NCI-H774 (cell line): Measurements from ENCODE around the gene NOXA1.
A peak's percentile ranks its signal among the peaks of the same experiment; 100 is the strongest.
"Not testable (repeated sequence)": the region's sequence is repeated elsewhere in the genome, so short reads cannot be mapped to it uniquely, and the experiment has no call there.

ENCODE experiments used
- DNase-seq: peaks from one replicate; lab custom pipeline; 2025; lab: John Stamatoyannopoulos, UW

The NOXA1 gene

DNA sequence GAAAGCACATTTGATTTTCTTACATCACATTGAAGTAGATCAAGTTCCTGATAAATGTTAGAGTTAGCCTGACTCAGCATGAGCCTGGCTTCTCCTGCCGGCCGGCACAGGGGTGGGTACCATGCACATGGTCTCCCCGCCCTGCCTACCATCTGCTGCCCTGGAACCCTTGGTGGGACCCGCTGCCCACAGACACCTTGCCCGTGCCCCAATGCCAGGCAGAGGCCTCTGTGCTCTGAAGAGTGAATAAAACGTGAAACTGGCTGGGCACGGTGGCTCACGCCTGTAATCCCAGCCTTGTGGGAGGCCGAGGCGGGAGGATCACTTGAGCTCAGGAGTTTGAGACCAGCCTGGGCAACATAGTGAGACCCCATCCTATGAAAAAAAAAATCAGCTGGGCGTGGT lies 17.5 kb upstream of the NOXA1 start:
- no peak for DNase-seq

DNA sequence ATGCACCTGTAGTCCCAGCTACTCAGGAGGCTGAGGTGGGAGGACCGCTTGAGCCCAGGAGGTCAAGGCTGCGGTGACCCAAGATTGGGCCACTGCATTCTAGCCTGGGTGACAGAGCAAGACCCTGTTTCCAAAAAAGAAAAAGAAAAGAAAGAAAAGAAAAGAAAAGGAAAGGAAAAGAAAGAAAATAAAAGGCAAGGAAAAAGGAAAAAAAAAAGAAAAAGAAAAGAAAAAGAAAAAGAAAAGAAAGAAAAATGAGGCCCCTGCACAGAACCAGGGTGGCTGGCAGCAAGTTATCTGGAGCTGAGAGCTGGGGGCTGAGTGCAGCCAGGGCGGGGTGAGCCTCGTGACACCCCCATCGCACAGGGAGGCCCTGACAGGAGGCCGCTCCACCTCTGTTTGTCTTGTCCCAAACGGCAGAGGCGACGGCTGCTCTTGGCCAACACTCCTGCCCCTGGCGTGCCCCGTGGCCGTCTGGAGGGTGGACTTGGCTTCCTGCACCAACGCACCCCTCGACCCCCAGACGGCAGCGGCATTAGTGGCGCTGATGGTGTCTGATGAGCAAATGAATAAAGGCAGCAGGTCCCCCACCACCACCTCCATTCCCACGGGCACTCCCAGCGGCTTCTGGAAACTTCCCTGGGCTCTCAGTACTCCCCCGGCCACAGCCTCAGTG lies 17.0 kb upstream of the NOXA1 start:
- DNase-seq: no peak

- DNase-seq: peak; percentile 8
Observed at GRCh38 chr9:137406876-137407589, 16.2 kb upstream of the NOXA1 start.

GRCh38 chr9:137407590-137408300 lies 15.4 kb upstream of the NOXA1 start:
- no peak for DNase-seq

DNA sequence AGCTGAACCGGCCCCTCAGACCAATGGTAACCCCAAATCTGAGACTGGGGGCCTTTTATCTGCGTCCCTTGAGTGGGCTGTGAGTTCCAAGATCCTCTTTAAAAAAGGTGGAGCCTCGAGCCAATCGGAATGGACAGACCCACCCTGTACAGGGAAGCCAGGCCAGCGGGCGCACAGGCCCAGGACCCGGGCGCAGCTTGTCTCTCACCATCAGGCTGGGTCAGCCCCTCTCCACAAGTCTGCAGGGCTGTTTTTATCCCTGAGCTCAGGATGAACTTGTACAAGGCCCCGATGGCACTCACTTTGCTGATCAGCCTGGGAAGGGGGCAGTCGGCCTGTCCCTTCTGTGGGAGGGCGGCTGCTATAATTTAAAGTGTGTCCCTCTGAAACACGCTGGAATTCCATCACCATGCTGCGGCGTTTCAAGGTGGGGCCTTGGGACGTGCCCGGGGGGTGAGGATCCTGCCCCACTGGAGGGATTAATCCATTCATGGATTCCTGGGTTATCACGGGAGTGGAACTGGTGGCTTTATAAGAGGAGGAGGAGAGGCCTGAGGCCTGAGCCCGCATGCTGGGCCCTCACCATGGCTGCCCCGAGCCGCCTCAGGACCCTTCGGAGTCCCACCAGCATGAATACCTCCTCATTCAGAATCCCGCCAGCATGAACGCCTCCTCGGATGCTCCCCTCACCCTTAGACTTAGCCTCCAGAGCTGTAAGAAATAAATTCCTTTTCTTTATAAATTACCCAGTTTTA lies 14.4 kb upstream of the NOXA1 start:
- no peak for DNase-seq

DNA sequence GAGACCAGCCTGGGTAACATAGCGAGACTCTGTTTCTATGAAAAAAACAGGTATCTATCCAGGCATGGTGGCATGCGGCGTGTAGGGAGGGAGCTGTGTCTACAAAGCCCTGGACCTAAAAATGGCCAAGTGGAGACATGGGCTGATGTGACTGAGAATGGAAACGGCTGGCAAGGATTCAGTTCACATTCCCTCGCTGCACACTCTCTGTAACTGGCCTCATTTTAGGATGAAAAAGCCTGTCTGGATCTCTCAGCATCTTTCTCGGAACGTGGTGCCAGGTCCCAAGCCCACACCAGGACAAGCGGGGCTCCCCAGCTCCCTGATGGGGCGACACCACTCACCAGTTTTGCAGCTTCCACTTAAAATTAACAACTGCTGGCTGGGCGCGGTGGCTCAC lies 13.7 kb upstream of the NOXA1 start:
- DNase-seq: no peak

DNA sequence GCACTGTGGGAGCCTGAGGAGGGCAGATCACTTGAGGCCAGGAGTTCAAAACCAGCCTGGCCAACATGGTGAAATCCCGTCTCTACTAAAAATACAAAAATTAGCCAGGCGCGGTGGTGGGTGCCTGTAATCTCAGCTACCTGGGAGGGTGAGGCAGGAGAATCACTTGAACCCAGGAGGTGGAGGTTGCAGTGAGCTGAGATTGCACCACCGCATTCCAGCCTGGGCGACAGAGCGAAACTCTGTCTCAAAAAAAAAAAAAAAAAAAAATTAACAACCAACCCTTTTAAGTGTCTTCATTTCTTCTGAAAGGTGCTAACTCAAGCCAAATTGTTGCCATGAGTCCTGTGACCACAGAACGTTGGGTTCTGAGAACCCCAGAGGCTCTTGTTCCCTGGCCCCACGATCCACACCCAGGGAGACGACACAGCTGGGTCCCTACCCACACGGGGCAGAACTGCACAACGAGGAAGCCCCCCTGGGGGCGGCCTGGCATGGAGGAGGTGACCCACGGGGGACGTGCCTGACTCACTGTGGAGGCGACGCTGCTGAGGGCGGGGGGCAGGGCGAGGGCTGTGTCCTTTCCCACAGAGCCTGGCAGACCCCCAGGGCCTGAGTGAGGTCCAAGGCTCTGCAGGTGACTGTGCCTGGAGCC lies 12.8 kb upstream of the NOXA1 start:
- DNase-seq: not testable (repeated sequence)

GRCh38 chr9:137410891-137411249 lies 12.3 kb upstream of the NOXA1 start:
- DNase-seq: no peak

DNA sequence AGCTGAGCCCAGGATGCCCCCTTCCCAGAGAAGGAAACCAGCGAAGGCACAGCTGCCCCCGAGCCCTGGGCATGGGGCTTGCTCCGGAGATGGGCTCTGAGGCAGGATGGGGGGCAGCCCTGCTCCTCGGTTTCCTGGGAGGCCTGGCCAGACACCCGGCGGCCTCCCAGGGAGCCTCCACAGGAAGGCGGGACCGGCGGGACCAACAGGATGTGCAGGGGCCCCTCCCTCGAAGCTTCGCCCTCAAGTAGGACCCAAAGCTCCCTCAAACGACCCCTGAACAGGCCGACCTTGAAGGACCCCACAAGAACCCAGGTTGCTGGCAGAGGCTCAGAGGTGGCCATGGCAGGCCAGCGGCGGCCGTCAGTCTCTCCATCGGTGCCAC lies 11.9 kb upstream of the NOXA1 start:
- no peak for DNase-seq

DNA sequence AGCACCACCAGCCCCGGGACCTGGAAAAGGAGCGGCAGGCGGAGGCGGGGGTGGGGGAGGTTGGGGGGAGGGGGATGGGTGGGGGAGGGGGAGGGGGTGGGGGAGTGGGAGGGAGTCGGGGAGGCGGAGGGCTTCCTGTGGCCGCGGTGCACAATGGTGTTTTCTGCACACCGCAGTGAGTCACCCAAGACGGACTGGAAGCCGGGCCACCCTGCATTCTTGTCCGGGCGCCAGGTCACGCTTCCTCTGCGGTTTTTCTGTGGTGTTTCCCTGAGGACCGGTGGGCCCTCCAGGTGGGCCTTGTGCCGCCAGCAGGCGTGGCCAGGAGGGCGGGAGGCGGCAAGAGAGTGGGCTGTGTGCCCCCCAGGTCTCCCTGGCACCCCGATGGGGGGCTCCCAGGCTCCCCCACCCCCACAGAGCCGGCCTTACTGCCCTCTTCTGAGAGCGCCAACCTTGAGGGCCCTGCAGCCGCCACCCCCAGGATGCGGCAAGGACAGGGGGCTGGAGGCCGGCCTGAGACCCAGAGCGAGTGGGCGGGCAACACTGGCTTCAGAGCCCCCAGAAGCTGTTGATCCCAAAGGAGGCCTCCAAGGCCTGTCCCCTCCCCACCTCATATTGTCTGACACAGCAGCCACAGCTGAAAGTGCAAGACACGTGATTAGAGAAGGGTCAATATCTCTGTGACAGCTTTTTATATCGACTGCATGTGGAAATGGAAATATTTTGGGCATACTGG lies 11.4 kb upstream of the NOXA1 start:
- no peak for DNase-seq

DNA sequence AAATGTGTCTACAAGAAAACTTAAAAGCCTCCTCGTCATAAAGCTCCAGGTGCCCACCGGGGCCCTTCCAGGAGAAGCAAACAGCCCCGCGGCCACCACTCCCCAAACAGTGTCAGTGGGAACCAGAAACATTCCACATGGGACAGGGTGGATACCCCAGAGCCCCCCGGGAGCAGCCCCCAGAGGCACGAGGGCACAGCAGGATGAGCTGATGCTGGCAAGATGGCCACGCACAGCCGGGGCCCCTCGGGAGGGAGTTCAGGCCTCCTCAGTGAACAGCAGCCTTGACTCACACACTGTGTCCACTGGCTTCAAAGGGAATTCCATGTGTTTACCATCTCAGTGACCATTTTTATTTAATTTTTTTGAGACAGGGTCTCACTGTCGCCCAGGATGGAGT lies 10.8 kb upstream of the NOXA1 start:
- no peak for DNase-seq

DNA sequence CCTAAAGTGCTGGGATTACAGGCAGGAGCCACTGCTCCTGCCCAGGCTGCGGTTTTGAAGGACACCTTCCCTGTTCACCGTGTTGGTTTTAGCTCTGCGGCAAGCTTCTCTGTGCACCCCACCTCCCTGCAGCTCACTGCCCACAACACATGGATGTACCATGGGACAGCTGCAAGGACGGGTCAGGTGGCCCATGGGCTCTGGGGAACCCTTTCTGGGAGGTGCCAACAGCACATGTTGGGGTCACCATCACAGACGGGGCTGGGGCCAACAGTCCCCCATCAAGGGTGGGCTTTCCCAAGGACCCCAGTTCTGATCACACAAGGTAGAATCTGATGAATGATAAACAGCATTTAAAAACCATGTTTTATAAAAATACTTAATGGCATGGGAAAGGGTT lies 7.7 kb upstream of the NOXA1 start:
- DNase-seq: no peak

DNA sequence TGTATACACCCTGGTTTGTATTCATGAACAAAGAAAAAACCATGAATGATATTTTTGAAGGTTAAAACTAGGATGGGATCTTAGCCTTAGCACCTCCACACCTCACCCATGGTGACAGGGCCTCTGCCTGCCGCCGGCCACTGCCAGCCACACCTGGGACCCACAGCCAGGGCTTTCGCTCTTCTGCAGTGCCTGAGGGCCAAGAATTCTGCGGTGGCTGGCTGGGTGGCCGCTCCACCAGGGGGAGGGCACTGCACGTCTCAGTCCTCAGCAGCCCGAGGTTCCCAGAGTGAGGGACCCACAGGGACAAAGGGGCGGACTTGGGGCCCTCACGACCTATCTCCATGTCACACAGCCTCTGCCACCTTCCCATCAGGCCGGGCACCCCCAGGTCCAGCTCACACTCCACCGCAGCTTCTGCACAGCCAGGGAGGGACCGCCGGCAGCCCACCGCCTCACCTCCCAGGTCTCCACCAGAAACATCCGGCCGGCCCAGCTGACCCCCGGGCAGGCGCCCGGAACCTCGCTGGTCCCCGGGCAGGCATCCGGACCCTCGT lies 7.1 kb upstream of the NOXA1 start:
- no peak for DNase-seq

- DNase-seq: no peak
Observed at GRCh38 chr9:137416563-137417151, 6.5 kb upstream of the NOXA1 start.

DNA sequence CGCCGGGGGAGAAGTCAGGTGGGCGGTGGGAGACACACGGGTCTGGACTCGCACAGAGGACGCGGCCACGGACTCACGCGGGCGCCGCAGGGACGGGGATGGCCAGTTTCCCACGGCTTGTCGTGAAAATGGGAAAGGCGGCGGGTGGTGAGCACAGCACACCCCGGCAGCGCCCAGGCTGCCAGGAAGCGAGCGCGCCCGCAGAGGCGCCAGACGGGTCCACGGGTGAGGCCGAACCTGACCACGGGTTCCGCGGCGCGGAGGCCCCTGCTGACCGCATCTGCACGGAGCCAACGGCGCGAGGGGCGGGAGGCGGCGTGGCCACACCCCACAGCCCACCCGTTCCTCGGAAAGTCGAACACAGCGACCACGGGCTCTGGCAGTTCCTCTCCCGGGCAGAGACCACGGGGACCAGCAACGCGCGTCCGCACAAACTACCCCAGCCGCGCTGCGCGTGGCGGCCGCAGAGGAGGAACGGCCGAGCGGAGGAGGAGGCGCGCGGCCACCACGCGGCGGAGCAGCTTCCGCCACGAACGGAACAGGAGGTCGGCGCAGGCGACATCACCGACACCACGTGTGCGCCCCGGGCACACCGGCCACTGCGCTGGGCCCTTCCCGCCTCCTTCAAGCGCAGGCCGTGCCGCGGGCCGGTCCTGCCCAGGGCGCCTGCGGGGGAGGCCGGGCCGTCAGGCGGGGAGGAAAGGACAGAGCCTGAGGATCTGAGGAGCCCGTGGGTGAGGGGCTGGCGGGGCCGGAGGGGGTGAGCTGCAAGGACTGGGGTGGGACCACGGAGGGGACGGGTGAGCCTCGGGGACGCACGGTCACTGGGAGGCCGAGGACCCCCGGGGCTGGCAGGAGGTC lies 5.8 kb upstream of the NOXA1 start:
- DNase-seq: no peak

DNA sequence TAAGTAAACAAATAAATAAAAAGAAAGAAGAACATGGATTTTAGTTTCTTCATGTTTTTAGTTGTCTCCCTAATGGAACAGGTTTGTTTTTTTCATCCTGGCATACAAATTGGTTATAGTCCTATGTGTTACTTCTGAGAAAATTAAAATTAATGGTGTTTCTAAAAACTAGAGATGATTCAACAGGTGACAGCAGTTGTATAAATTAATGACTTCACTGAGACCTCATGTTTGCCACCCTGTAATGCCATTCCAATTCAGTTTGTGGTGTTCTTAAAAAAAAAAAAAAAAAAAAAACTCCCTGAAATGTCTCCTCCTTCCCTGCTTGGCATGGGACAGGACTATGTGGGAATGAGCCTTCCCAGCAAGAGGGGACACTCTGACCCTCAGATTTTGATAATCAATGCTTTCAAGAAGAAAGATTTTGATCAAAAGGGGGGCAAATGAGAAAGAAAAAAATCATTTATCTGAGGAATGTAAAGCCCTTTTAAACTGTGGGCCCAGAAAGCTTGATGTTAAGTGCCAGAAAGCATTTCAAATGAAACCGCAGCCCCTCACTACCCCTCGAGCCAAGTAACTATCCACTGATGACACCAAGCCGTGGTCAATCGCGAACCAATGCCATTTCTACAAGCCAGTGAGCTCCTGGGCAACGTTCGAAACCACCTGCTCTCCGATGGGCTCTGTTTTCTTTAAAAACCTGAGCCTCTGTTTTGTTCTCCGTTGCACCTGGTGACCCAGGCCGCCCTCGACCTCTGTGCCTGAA lies 1.2 kb upstream of the NOXA1 start:
- DNase-seq: no peak

DNA sequence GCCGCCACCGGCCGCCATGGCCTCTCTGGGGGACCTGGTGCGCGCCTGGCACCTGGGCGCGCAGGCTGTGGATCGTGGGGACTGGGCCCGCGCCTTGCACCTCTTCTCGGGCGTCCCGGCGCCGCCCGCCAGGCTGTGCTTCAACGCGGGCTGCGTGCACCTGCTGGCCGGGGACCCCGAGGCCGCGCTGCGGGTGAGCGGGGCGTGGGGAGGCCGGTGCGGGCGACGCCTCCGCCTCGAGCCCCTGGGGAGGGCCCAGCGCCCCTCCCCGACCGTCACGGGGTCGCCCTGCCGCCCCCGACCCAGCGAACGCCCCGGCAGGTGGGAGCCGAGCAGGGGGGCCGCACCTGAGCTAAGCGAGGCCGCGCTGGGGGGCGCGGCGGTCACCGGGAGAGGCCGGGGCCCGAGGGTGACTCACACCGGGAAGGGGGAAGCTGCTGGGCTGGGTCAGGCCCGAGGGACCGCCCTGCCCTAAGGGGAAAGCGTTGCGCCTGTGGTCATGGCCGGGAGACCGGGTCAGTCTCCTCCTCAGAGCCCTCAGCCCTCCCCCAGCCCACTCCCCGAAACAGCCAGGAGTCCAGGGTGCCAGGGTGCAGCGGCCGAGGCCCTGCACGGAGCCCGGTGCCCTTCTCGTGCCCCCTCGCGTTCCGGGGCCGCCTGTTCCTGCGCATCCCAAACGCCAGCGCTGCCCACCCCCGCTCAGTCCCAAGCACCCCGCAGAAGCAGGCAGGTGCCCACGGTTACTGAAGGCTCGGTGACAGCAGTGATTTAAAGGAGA lies 510 bp downstream of the NOXA1 start:
- no peak for DNase-seq

DNA sequence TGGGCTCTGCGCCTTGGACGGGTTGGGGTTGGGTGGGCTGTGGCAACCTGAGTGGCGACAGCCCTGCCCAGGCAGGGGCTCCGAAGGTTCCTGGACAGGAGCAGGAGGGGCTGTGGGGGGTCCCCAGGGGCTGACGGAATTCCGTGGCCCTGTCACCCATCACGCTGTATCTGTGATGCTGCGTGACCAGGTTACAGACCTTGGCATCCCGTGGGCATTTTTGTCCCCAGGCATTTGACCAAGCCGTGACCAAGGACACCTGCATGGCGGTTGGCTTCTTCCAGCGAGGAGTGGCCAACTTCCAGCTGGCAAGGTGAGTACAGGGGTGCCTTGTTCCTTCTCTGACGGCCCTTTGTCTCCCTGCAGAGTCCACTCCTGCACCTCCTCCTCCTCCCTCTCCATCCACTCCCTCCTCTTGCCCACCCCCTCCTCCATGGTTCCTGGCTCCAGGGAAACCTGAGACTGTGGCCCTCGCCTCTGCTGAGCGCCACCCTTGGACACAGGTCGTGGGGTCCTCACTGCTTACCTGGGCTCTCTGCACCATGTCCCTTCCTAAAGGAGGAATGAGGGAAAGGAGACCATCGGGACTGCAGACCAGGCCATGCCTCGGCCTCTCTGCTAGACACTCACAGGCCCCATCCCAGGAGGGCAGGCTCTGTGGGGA lies 3.0 kb downstream of the NOXA1 start:
- DNase-seq: no peak
